WTC11 (cell line): ENCODE results near the gene DYRK1A. TPM values are rescaled to one million over a fixed set of nuclear protein-coding genes. Genes with fewer than 3 reads are reported as not detected.

Experiments used
- ATAC-seq: fragments of 200-7000 bp; cut with Tn5 transposase; 2 replicates; pipeline ENCODE4 v1.10.0; 2021; ENCODE audit warnings: mild to moderate bottlenecking, moderate library complexity
- CTCF ChIA-PET: fragments of 300-600 bp; sonication (Branson Sonifier 250); formaldehyde crosslinking; loops from one replicate; lab custom pipeline; 2021; ENCODE audit warnings: antibody characterized with exemption; lab: Charles Lee
- POLR2A ChIA-PET: fragments of 350-600 bp; sonication (Branson Sonifier 250); formaldehyde crosslinking; loops from one replicate; lab custom pipeline; 2021; ENCODE audit warnings: antibody characterized with exemption; lab: Charles Lee
- DNase-seq: peaks from one replicate; pipeline ENCODE4 v3.0.0; 2021; ENCODE audit warnings: low spot score
- H3K27ac Mint-ChIP-seq: 2 replicates; pipeline ENCODE4 v1.8.0; 2021; ENCODE audit warnings: mixed read lengths
- H3K27me3 Mint-ChIP-seq: 2 replicates; pipeline ENCODE4 v1.8.0; 2021; ENCODE audit warnings: low read depth, mild to moderate bottlenecking, moderate library complexity, mixed read lengths
- H3K36me3 Mint-ChIP-seq: 2 replicates; pipeline ENCODE4 v1.8.0; 2021; ENCODE audit warnings: mixed read lengths
- H3K4me1 Mint-ChIP-seq: 2 replicates; pipeline ENCODE4 v1.8.0; 2022; ENCODE audit warnings: mixed read lengths
- H3K4me3 Mint-ChIP-seq: 2 replicates; pipeline ENCODE4 v1.8.0; 2021; ENCODE audit warnings: mild to moderate bottlenecking, moderate library complexity, mixed read lengths
- H3K9me3 Mint-ChIP-seq: 2 replicates; pipeline ENCODE4 v1.8.0; 2021; ENCODE audit warnings: mixed read lengths
- FOXJ3 ChIP-seq: sonication (generic); formaldehyde crosslinking; IDR thresholded peaks from 2 replicates; pipeline ENCODE4 v1.9.0; 2021; ENCODE audit warnings: missing genetic modification reagents, mild to moderate bottlenecking, borderline replicate concordance
- GRHL2 ChIP-seq: fragments of 250-450 bp; sonication (Bioruptor Pico); IDR thresholded peaks from 2 replicates; pipeline ENCODE4 v1.8.0; 2022; ENCODE audit warnings: mild to moderate bottlenecking, moderate library complexity; ENCODE audit not compliant: insufficient replicate concordance, severe bottlenecking
- NFYB ChIP-seq: sonication (generic); formaldehyde crosslinking; conservative IDR thresholded peaks from 2 replicates; pipeline ENCODE4 v1.8.0; 2022; ENCODE audit warnings: low read depth, missing genetic modification reagents
- NR1H2 ChIP-seq: sonication (generic); formaldehyde crosslinking; IDR thresholded peaks from 2 replicates; pipeline ENCODE4 v1.9.0; 2021; ENCODE audit warnings: mild to moderate bottlenecking, moderate library complexity, missing genetic modification reagents
- NR2C2 ChIP-seq: sonication (generic); formaldehyde crosslinking; IDR thresholded peaks from 2 replicates; pipeline ENCODE4 v1.8.0; 2022; ENCODE audit warnings: mild to moderate bottlenecking, missing genetic modification reagents
- OVOL2 ChIP-seq: fragments of 250-450 bp; sonication (Bioruptor Pico); IDR thresholded peaks from 2 replicates; pipeline ENCODE4 v1.9.0; 2021; ENCODE audit warnings: mild to moderate bottlenecking, borderline replicate concordance
- RORB ChIP-seq: fragments of 250-450 bp; sonication (Bioruptor Pico); IDR thresholded peaks from 2 replicates; pipeline ENCODE4 v1.9.0; 2021; ENCODE audit warnings: mild to moderate bottlenecking
- SMAD3 ChIP-seq: sonication (generic); formaldehyde crosslinking; IDR thresholded peaks from 2 replicates; pipeline ENCODE4 v1.8.0; 2022; ENCODE audit warnings: missing genetic modification reagents, mild to moderate bottlenecking, borderline replicate concordance
- TEAD4 ChIP-seq: sonication (generic); formaldehyde crosslinking; IDR thresholded peaks from 2 replicates; pipeline ENCODE4 v1.8.0; 2022; ENCODE audit warnings: mild to moderate bottlenecking, missing genetic modification reagents
- TP53 ChIP-seq: sonication (generic); formaldehyde crosslinking; IDR thresholded peaks from 2 replicates; pipeline ENCODE4 v1.8.1; 2023; ENCODE audit warnings: mild to moderate bottlenecking, missing genetic modification reagents
- ZBTB21 ChIP-seq: sonication (generic); formaldehyde crosslinking; IDR thresholded peaks from 2 replicates; pipeline ENCODE4 v1.8.1; 2023; ENCODE audit warnings: mild to moderate bottlenecking, missing genetic modification reagents, borderline replicate concordance
- ZNF138 ChIP-seq: sonication (generic); formaldehyde crosslinking; conservative IDR thresholded peaks from 2 replicates; pipeline ENCODE4 v1.8.1; 2022; ENCODE audit warnings: mild to moderate bottlenecking, moderate library complexity, missing genetic modification reagents
- total RNA-seq: library from RNA; stranded (reverse); gene quantifications from 3 replicates; pipeline ENCODE4 v1.2.3, GENCODE V29; 2021
- TF ChIP-seq, protein P1 (sequence below): sonication (generic); formaldehyde crosslinking; IDR thresholded peaks from 2 replicates; pipeline ENCODE4 v1.8.0; 2022; ENCODE audit warnings: mild to moderate bottlenecking, missing genetic modification reagents
- TF ChIP-seq, protein P2 (sequence below): sonication (generic); formaldehyde crosslinking; IDR thresholded peaks from 2 replicates; pipeline ENCODE4 v1.8.1; 2022; ENCODE audit warnings: mild to moderate bottlenecking, missing genetic modification reagents, moderate library complexity, borderline replicate concordance
- TF ChIP-seq, protein P3 (sequence below): fragments of 250-450 bp; sonication (Bioruptor Pico); IDR thresholded peaks from 2 replicates; pipeline ENCODE4 v1.9.0; 2021; ENCODE audit warnings: moderate library complexity, mild to moderate bottlenecking, inconsistent platforms, borderline replicate concordance
- TF ChIP-seq, protein P4 (sequence below): sonication (generic); formaldehyde crosslinking; conservative IDR thresholded peaks from 2 replicates; pipeline ENCODE4 v1.8.1; 2023; ENCODE audit warnings: mild to moderate bottlenecking, low read depth, missing genetic modification reagents, moderate library complexity
- TF ChIP-seq, protein P5 (sequence below): sonication (generic); formaldehyde crosslinking; IDR thresholded peaks from 2 replicates; pipeline ENCODE4 v1.8.0; 2022; ENCODE audit warnings: missing genetic modification reagents
- TF ChIP-seq, protein P6 (sequence below): fragments of 200-600 bp; IDR thresholded peaks from 2 replicates; pipeline ENCODE4 v1.8.0; 2022; ENCODE audit warnings: antibody characterized with exemption
- TF ChIP-seq, protein P7 (sequence below): sonication (generic); formaldehyde crosslinking; IDR thresholded peaks from 2 replicates; pipeline ENCODE4 v1.8.1; 2022; ENCODE audit warnings: low read depth, mild to moderate bottlenecking, moderate library complexity, missing genetic modification reagents, borderline replicate concordance

DYRK1A gene
- total RNA-seq, 1 experiment from 2014 or later: 56.5 TPM

DNA sequence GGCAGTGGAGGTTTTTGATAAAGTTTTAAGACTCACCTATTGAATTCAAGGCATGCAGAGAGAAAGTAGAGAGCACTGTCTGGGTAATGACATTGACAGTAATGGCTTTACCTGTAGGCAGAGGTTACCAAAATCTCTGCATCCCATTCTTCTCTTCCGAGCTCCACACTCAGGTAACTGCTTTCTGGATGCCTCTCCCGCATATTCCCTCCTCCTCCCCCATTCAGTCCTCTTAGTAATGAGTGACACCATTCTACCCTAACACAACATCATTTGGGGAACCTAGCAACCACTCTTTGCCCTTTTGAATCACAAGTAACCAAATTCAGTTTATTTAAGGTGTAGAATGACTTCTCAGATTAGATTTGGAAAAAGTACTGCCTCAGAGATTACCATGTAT is 56.5 kb downstream of the DYRK1A start (continued):
- TF ChIP-seq NR1H2 (CRISPR knock-in tag): no peak

DNA sequence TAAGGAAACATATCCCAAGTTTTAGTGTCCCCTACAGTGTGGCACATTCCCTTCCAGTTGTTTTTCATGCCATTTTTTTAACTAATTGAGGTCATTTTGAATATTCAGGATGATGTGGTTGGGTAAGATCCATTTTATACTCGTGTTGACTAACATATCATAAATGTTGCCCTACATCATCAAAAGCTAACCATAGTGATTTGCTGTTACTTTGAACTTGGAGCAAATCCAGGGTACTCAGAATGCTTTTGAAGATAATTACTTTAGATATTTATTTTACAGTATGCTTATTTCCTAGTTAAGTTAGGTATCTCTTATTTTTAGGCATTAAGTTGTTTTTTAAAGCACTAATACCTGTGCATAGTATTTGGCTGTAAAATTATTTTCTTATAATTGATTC is 57.8 kb downstream of the DYRK1A start:
- TF ChIP-seq, protein P1, sequence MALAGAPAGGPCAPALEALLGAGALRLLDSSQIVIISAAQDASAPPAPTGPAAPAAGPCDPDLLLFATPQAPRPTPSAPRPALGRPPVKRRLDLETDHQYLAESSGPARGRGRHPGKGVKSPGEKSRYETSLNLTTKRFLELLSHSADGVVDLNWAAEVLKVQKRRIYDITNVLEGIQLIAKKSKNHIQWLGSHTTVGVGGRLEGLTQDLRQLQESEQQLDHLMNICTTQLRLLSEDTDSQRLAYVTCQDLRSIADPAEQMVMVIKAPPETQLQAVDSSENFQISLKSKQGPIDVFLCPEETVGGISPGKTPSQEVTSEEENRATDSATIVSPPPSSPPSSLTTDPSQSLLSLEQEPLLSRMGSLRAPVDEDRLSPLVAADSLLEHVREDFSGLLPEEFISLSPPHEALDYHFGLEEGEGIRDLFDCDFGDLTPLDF (CRISPR knock-in tag): no peak
- TF ChIP-seq, protein P2, sequence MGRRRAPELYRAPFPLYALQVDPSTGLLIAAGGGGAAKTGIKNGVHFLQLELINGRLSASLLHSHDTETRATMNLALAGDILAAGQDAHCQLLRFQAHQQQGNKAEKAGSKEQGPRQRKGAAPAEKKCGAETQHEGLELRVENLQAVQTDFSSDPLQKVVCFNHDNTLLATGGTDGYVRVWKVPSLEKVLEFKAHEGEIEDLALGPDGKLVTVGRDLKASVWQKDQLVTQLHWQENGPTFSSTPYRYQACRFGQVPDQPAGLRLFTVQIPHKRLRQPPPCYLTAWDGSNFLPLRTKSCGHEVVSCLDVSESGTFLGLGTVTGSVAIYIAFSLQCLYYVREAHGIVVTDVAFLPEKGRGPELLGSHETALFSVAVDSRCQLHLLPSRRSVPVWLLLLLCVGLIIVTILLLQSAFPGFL (CRISPR knock-in tag): no peak
- TF ChIP-seq ZNF138 (CRISPR knock-in tag) (no peak), NR1H2 (CRISPR knock-in tag) (no peak), NFYB (CRISPR knock-in tag) (no peak)
- TF ChIP-seq, protein P3, sequence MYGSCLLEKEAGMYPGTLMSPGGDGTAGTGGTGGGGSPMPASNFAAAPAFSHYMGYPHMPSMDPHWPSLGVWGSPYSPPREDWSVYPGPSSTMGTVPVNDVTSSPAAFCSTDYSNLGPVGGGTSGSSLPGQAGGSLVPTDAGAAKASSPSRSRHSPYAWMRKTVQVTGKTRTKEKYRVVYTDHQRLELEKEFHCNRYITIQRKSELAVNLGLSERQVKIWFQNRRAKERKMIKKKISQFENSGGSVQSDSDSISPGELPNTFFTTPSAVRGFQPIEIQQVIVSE: no peak
- no peak for ATAC-seq
- DNase-seq: no peak
- ChIA-PET CTCF (no interaction called here), POLR2A (no interaction called here)
- Mint-ChIP-seq H3K4me3 (no peak overlapping the region), H3K9me3 (peaks cover 10% of the 10 kb centered on the region), H3K27me3 (no peaks in the 10 kb centered on the region), H3K4me1 (peaks cover 54% of the 10 kb centered on the region), H3K36me3 (peaks cover 14% of the 10 kb centered on the region), H3K27ac (no peak overlapping the region)

DNA sequence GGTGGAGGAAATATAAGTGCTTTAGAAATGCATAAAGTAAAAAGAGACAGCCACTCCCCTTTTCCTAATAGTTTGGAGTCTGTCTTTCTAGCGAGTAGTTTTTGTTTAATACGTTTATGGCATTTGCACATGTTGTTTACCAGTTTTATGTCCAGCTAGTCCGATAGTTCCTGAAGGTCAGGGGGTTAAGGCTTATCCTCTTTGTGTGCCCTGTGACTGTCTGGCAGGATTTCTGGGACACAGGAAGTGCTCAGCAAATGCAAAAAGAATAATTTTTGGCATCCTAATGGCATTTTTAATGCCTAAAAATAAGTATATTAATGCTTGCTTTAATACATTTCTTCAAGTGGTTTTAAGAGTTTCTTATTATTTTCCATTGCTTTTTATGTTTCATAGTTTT is 58.4 kb downstream of the DYRK1A start:
- Mint-ChIP-seq H3K27me3 (no peaks in the 10 kb centered on the region), H3K27ac (no peak overlapping the region), H3K36me3 (peaks cover 14% of the 10 kb centered on the region), H3K4me3 (no peak overlapping the region), H3K4me1 (peaks cover 52% of the 10 kb centered on the region), H3K9me3 (peaks cover 10% of the 10 kb centered on the region)
- ATAC-seq (no peak), DNase-seq (no peak)
- ChIA-PET POLR2A (no interaction called here), CTCF (no interaction called here)
- no peak for TF ChIP-seq RORB
- TF ChIP-seq, protein P4, sequence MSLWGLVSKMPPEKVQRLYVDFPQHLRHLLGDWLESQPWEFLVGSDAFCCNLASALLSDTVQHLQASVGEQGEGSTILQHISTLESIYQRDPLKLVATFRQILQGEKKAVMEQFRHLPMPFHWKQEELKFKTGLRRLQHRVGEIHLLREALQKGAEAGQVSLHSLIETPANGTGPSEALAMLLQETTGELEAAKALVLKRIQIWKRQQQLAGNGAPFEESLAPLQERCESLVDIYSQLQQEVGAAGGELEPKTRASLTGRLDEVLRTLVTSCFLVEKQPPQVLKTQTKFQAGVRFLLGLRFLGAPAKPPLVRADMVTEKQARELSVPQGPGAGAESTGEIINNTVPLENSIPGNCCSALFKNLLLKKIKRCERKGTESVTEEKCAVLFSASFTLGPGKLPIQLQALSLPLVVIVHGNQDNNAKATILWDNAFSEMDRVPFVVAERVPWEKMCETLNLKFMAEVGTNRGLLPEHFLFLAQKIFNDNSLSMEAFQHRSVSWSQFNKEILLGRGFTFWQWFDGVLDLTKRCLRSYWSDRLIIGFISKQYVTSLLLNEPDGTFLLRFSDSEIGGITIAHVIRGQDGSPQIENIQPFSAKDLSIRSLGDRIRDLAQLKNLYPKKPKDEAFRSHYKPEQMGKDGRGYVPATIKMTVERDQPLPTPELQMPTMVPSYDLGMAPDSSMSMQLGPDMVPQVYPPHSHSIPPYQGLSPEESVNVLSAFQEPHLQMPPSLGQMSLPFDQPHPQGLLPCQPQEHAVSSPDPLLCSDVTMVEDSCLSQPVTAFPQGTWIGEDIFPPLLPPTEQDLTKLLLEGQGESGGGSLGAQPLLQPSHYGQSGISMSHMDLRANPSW: no peak
- no peak for TF ChIP-seq GRHL2
- TF ChIP-seq TP53 (CRISPR knock-in tag): no peak
- TF ChIP-seq, protein P5, sequence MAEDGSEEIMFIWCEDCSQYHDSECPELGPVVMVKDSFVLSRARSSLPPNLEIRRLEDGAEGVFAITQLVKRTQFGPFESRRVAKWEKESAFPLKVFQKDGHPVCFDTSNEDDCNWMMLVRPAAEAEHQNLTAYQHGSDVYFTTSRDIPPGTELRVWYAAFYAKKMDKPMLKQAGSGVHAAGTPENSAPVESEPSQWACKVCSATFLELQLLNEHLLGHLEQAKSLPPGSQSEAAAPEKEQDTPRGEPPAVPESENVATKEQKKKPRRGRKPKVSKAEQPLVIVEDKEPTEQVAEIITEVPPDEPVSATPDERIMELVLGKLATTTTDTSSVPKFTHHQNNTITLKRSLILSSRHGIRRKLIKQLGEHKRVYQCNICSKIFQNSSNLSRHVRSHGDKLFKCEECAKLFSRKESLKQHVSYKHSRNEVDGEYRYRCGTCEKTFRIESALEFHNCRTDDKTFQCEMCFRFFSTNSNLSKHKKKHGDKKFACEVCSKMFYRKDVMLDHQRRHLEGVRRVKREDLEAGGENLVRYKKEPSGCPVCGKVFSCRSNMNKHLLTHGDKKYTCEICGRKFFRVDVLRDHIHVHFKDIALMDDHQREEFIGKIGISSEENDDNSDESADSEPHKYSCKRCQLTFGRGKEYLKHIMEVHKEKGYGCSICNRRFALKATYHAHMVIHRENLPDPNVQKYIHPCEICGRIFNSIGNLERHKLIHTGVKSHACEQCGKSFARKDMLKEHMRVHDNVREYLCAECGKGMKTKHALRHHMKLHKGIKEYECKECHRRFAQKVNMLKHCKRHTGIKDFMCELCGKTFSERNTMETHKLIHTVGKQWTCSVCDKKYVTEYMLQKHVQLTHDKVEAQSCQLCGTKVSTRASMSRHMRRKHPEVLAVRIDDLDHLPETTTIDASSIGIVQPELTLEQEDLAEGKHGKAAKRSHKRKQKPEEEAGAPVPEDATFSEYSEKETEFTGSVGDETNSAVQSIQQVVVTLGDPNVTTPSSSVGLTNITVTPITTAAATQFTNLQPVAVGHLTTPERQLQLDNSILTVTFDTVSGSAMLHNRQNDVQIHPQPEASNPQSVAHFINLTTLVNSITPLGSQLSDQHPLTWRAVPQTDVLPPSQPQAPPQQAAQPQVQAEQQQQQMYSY (CRISPR knock-in tag): no peak
- TF ChIP-seq NR1H2 (CRISPR knock-in tag): no peak
- TF ChIP-seq TEAD4 (CRISPR knock-in tag): no peak
- TF ChIP-seq, protein P6, sequence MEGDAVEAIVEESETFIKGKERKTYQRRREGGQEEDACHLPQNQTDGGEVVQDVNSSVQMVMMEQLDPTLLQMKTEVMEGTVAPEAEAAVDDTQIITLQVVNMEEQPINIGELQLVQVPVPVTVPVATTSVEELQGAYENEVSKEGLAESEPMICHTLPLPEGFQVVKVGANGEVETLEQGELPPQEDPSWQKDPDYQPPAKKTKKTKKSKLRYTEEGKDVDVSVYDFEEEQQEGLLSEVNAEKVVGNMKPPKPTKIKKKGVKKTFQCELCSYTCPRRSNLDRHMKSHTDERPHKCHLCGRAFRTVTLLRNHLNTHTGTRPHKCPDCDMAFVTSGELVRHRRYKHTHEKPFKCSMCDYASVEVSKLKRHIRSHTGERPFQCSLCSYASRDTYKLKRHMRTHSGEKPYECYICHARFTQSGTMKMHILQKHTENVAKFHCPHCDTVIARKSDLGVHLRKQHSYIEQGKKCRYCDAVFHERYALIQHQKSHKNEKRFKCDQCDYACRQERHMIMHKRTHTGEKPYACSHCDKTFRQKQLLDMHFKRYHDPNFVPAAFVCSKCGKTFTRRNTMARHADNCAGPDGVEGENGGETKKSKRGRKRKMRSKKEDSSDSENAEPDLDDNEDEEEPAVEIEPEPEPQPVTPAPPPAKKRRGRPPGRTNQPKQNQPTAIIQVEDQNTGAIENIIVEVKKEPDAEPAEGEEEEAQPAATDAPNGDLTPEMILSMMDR: no peak
- no peak for TF ChIP-seq FOXJ3 (CRISPR knock-in tag)
- no peak for TF ChIP-seq ZBTB21 (CRISPR knock-in tag)
- TF ChIP-seq OVOL2: no peak
- no peak for TF ChIP-seq ZNF138 (CRISPR knock-in tag)
- TF ChIP-seq, protein P7, sequence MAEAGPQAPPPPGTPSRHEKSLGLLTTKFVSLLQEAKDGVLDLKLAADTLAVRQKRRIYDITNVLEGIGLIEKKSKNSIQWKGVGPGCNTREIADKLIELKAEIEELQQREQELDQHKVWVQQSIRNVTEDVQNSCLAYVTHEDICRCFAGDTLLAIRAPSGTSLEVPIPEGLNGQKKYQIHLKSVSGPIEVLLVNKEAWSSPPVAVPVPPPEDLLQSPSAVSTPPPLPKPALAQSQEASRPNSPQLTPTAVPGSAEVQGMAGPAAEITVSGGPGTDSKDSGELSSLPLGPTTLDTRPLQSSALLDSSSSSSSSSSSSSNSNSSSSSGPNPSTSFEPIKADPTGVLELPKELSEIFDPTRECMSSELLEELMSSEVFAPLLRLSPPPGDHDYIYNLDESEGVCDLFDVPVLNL (CRISPR knock-in tag): no peak
- no peak for TF ChIP-seq NR2C2
- no peak for TF ChIP-seq SMAD3 (CRISPR knock-in tag)
